ENCODE measurements around the gene MASTL. TPM values are rescaled to one million over a fixed set of nuclear protein-coding genes. Genes with fewer than 3 reads are reported as not detected.

The MASTL gene
- total RNA-seq (2022; extraction: Qiagen RNA extraction): 16.1 to 22.3 TPM (median 18.6 TPM) in 5 replicates

GRCh38 chr10:27155066-27155754, at the start of gene MASTL:
Gene MASTL, plus strand, starts transcription at chr10:27155352. Its CDS starts 75 bp downstream, at chr10:27155427.

Other genes starting within 250 kb of the MASTL start
- gene ANKRD26, start 54.9 kb upstream of the MASTL start, total RNA-seq (2022; extraction: Qiagen RNA extraction): 1.9 to 3.2 TPM (median 2.3 TPM) in 5 replicates
- gene YME1L1, start 968 bp upstream of the MASTL start, total RNA-seq (2022; extraction: Qiagen RNA extraction): 81.2 to 108 TPM (median 87.9 TPM) in 5 replicates
- gene ACBD5, start 85.4 kb downstream of the MASTL start, total RNA-seq (2022; extraction: Qiagen RNA extraction): 21.4 to 32.2 TPM (median 24.3 TPM) in 5 replicates

All from A549 treated with AZD2906 at 1 μM for 4 hours (cell line).